Memory B cell (primary cell): Measurements from ENCODE around the gene SETD5.
"Not testable (repeated sequence)": the region's sequence is repeated elsewhere in the genome, so short reads cannot be mapped to it uniquely, and the experiment has no call there.

Source experiments
- ATAC-seq: fragments of 150-1000 bp; cut with Tn5 transposase; 2 replicates; pipeline ENCODE4 v1.10.0; 2021; ENCODE audit warnings: low read depth, mild to moderate bottlenecking, moderate library complexity
- DNase-seq, 2 donors: peaks; one replicate each; pipeline ENCODE4 v3.0.0; 2022; ENCODE audit warnings: low spot score in 2 of 2
- H3K27ac Mint-ChIP-seq: one replicate; pipeline ENCODE4 v1.8.0; 2022; ENCODE audit warnings: mild to moderate bottlenecking, moderate library complexity, mixed read lengths
- H3K27me3 Mint-ChIP-seq: one replicate; pipeline ENCODE4 v1.8.0; 2022; ENCODE audit warnings: mixed read lengths
- H3K36me3 Mint-ChIP-seq: one replicate; pipeline ENCODE4 v1.8.0; 2022; ENCODE audit warnings: mild to moderate bottlenecking, mixed read lengths
- H3K4me1 Mint-ChIP-seq: one replicate; pipeline ENCODE4 v1.8.0; 2022; ENCODE audit warnings: mixed read lengths
- H3K4me3 Mint-ChIP-seq: one replicate; pipeline ENCODE4 v1.8.0; 2022; ENCODE audit warnings: mild to moderate bottlenecking, moderate library complexity, mixed read lengths
- H3K9me3 Mint-ChIP-seq: one replicate; pipeline ENCODE4 v1.8.0; 2022; ENCODE audit warnings: mixed read lengths

The SETD5 gene

GRCh38 chr3:9480265-9480664, 82.8 kb downstream of the SETD5 start:
- H3K4me3 Mint-ChIP-seq, result no peak overlapping the region
- peaks cover 40% of the 10 kb centered on the region for H3K36me3 Mint-ChIP-seq
- no peak for ATAC-seq
- DNase-seq, result no peak
- H3K9me3 Mint-ChIP-seq, result no peaks in the 10 kb centered on the region
- H3K27ac Mint-ChIP-seq, result no peak overlapping the region
- no peaks in the 10 kb centered on the region for H3K27me3 Mint-ChIP-seq
- H3K4me1 Mint-ChIP-seq, result no peaks in the 10 kb centered on the region

- no peak for ATAC-seq
- Mint-ChIP-seq H3K27ac (no peak overlapping the region), H3K36me3 (peaks cover 25% of the 10 kb centered on the region), H3K9me3 (peaks cover 6% of the 10 kb centered on the region), H3K4me3 (no peak overlapping the region), H3K27me3 (no peaks in the 10 kb centered on the region), H3K4me1 (no peaks in the 10 kb centered on the region)
- DNase-seq, result no peak
Measured at GRCh38 chr3:9485248-9485647, 87.8 kb downstream of the SETD5 start.

GRCh38 chr3:9491506-9491905, 94.1 kb downstream of the SETD5 start:
- no peak overlapping the region for H3K4me3 Mint-ChIP-seq
- H3K27ac Mint-ChIP-seq, result no peak overlapping the region
- H3K9me3 Mint-ChIP-seq, result peaks cover 9% of the 10 kb centered on the region
- H3K4me1 Mint-ChIP-seq, result no peaks in the 10 kb centered on the region
- no peak for ATAC-seq
- peaks cover 22% of the 10 kb centered on the region for H3K36me3 Mint-ChIP-seq
- DNase-seq, result no peak
- no peaks in the 10 kb centered on the region for H3K27me3 Mint-ChIP-seq

GRCh38 chr3:9494036-9494435, 96.6 kb downstream of the SETD5 start:
- H3K4me1 Mint-ChIP-seq, DNase-seq, ATAC-seq, H3K9me3 Mint-ChIP-seq, H3K4me3 Mint-ChIP-seq, H3K27me3 Mint-ChIP-seq, H3K27ac Mint-ChIP-seq: not testable (repeated sequence)
- peaks cover 12% of the 10 kb centered on the region for H3K36me3 Mint-ChIP-seq

GRCh38 chr3:9496893-9497292, 99.5 kb downstream of the SETD5 start:
- ATAC-seq (no peak), DNase-seq (no peak)
- peaks cover 3% of the 10 kb centered on the region for H3K9me3 Mint-ChIP-seq
- H3K4me3 Mint-ChIP-seq, result no peak overlapping the region
- H3K36me3 Mint-ChIP-seq, result peaks cover 15% of the 10 kb centered on the region
- H3K4me1 Mint-ChIP-seq, result peaks cover 8% of the 10 kb centered on the region
- peaks cover 24% of the 10 kb centered on the region for H3K27me3 Mint-ChIP-seq
- no peak overlapping the region for H3K27ac Mint-ChIP-seq

GRCh38 chr3:9497821-9498565, 100.6 kb downstream of the SETD5 start:
- no peak for ATAC-seq
- H3K4me3 Mint-ChIP-seq, result no peak overlapping the region
- no peak overlapping the region for H3K27ac Mint-ChIP-seq
- DNase-seq, result no peak
- H3K9me3 Mint-ChIP-seq, result peaks cover 3% of the 10 kb centered on the region
- H3K4me1 Mint-ChIP-seq, result peaks cover 8% of the 10 kb centered on the region
- H3K36me3 Mint-ChIP-seq, result peaks cover 15% of the 10 kb centered on the region
- H3K27me3 Mint-ChIP-seq, result peaks cover 27% of the 10 kb centered on the region

- peaks cover 3% of the 10 kb centered on the region for H3K9me3 Mint-ChIP-seq
- no peak overlapping the region for H3K4me3 Mint-ChIP-seq
- H3K27ac Mint-ChIP-seq, result no peak overlapping the region
- no peak for DNase-seq
- peaks cover 8% of the 10 kb centered on the region for H3K4me1 Mint-ChIP-seq
- peaks cover 27% of the 10 kb centered on the region for H3K27me3 Mint-ChIP-seq
- peaks cover 12% of the 10 kb centered on the region for H3K36me3 Mint-ChIP-seq
- no peak for ATAC-seq
Measured at GRCh38 chr3:9498781-9499180, 101.4 kb downstream of the SETD5 start.

GRCh38 chr3:9499455-9500107, 102.2 kb downstream of the SETD5 start:
- H3K9me3 Mint-ChIP-seq, result peaks cover under 1% of the 10 kb centered on the region
- H3K36me3 Mint-ChIP-seq, result peaks cover 8% of the 10 kb centered on the region
- no peak for DNase-seq
- H3K27ac Mint-ChIP-seq, result no peak overlapping the region
- H3K4me3 Mint-ChIP-seq, result no peak overlapping the region
- H3K4me1 Mint-ChIP-seq, result peaks cover 8% of the 10 kb centered on the region
- H3K27me3 Mint-ChIP-seq, result peaks cover 27% of the 10 kb centered on the region
- no peak for ATAC-seq

GRCh38 chr3:9500108-9501050, 103.0 kb downstream of the SETD5 start:
- Mint-ChIP-seq H3K36me3 (peaks cover 3% of the 10 kb centered on the region), H3K27ac (no peak overlapping the region)

GRCh38 chr3:9501226-9501625, 103.8 kb downstream of the SETD5 start:
- no peak for ATAC-seq
- Mint-ChIP-seq H3K4me1 (peaks cover 14% of the 10 kb centered on the region), H3K27me3 (peaks cover 27% of the 10 kb centered on the region), H3K4me3 (no peak overlapping the region), H3K27ac (no peak overlapping the region), H3K36me3 (peaks cover 3% of the 10 kb centered on the region), H3K9me3 (no peaks in the 10 kb centered on the region)
- no peak for DNase-seq

More at GRCh38 chr3:9500108-9501050, 103.0 kb downstream of the SETD5 start:
- DNase-seq (peak; percentile 44 to 63), ATAC-seq (peak; percentile 64)
- H3K9me3 Mint-ChIP-seq, result no peaks in the 10 kb centered on the region
- H3K27me3 Mint-ChIP-seq, result peaks cover 27% of the 10 kb centered on the region
- no peak overlapping the region for H3K4me3 Mint-ChIP-seq
- H3K4me1 Mint-ChIP-seq, result peaks cover 14% of the 10 kb centered on the region

- Mint-ChIP-seq H3K27ac (no peak overlapping the region), H3K4me3 (no peak overlapping the region), H3K27me3 (peaks cover 31% of the 10 kb centered on the region), H3K4me1 (peaks cover 17% of the 10 kb centered on the region), H3K36me3 (peaks cover 3% of the 10 kb centered on the region), H3K9me3 (no peaks in the 10 kb centered on the region)
- DNase-seq (peak; percentile 68 to 80), ATAC-seq (peak; percentile 49)
Measured at GRCh38 chr3:9503283-9503682, 105.9 kb downstream of the SETD5 start.

- peaks cover 13% of the 10 kb centered on the region for H3K27me3 Mint-ChIP-seq
- no peaks in the 10 kb centered on the region for H3K36me3 Mint-ChIP-seq
- peaks cover 13% of the 10 kb centered on the region for H3K4me1 Mint-ChIP-seq
- DNase-seq (no peak), ATAC-seq (no peak)
- no peak overlapping the region for H3K27ac Mint-ChIP-seq
- no peaks in the 10 kb centered on the region for H3K9me3 Mint-ChIP-seq
- no peak overlapping the region for H3K4me3 Mint-ChIP-seq
Measured at GRCh38 chr3:9507586-9508578, 110.5 kb downstream of the SETD5 start.

- no peaks in the 10 kb centered on the region for H3K36me3 Mint-ChIP-seq
- no peak for ATAC-seq
Measured at GRCh38 chr3:9508781-9509180, 111.4 kb downstream of the SETD5 start.

More at GRCh38 chr3:9508781-9509180, 111.4 kb downstream of the SETD5 start:
- H3K4me1 Mint-ChIP-seq, result peaks cover 13% of the 10 kb centered on the region
- no peak overlapping the region for H3K4me3 Mint-ChIP-seq
- H3K27ac Mint-ChIP-seq, result no peak overlapping the region
- H3K9me3 Mint-ChIP-seq, result no peaks in the 10 kb centered on the region
- peaks cover 13% of the 10 kb centered on the region for H3K27me3 Mint-ChIP-seq
- DNase-seq, result no peak
